GM12874 (cell line): ENCODE data around the gene LCP2.

Experiments
- CTCF ChIP-seq: IDR thresholded peaks from 2 replicates; pipeline ENCODE4 v1.5.1; 2011; ENCODE audit warnings: low read depth, mild to moderate bottlenecking, control low read depth, low read length, moderate library complexity; ENCODE audit not compliant: insufficient read depth

Gene LCP2

GRCh38 chr5:170269579-170269978, 28.0 kb downstream of the LCP2 start:
- TF ChIP-seq CTCF = no peak

GRCh38 chr5:170268884-170269283, 28.7 kb downstream of the LCP2 start:
- TF ChIP-seq CTCF = no peak

GRCh38 chr5:170268153-170268689, 29.4 kb downstream of the LCP2 start:
- TF ChIP-seq CTCF = no peak

- TF ChIP-seq CTCF = peak; percentile 80
These were observed 30.0 kb downstream of the LCP2 start for GRCh38 chr5:170267431-170268152.

- no peak for TF ChIP-seq CTCF
These were observed 30.8 kb downstream of the LCP2 start for GRCh38 chr5:170266570-170267381.

GRCh38 chr5:170265522-170265921, 32.1 kb downstream of the LCP2 start:
- no peak for TF ChIP-seq CTCF

GRCh38 chr5:170263906-170264305, 33.7 kb downstream of the LCP2 start:
- TF ChIP-seq CTCF = no peak
